IMR-90 (cell line): ENCODE results near the gene LCE4A.
"Not testable (repeated sequence)": the region's sequence is repeated elsewhere in the genome, so short reads cannot be mapped to it uniquely, and the experiment has no call there.

ENCODE experiments used
- BHLHE40 ChIP-seq: fragments of 150-350 bp; IDR thresholded peaks from 2 replicates; pipeline ENCODE4 v1.6.1; 2016; ENCODE audit warnings: mild to moderate bottlenecking, low read depth, low read length
- CHD1 ChIP-seq: IDR thresholded peaks from 2 replicates; pipeline ENCODE4 v1.6.1; 2012; ENCODE audit warnings: low read depth, low read length, improper control_type of control experiment
- ELK1 ChIP-seq: fragments of 150-350 bp; IDR thresholded peaks from 2 replicates; pipeline ENCODE4 v1.6.1; 2016; ENCODE audit warnings: low read depth, mild to moderate bottlenecking, low read length, moderate library complexity, borderline replicate concordance
- NFE2L2 ChIP-seq: fragments of 150-350 bp; IDR thresholded peaks from 2 replicates; pipeline ENCODE4 v1.6.1; 2016; ENCODE audit warnings: low read depth, mild to moderate bottlenecking, low read length
- POLR2A ChIP-seq: IDR thresholded peaks from 2 replicates; pipeline ENCODE4 v1.6.1; 2012; ENCODE audit warnings: mild to moderate bottlenecking, low read depth, low read length
- TF ChIP-seq, protein P1 (sequence below): conservative IDR thresholded peaks from 2 replicates; pipeline ENCODE4 v1.5.1; 2012; ENCODE audit warnings: mild to moderate bottlenecking, low read depth, low read length, improper control_type of control experiment

GRCh38 chr1:152674983-152675382 lies 33.0 kb upstream of the LCE4A start, which contains the start of gene LCE2C:
- TF ChIP-seq POLR2A, CHD1, NFE2L2, ELK1, BHLHE40: not testable (repeated sequence)
- TF ChIP-seq, protein P1, sequence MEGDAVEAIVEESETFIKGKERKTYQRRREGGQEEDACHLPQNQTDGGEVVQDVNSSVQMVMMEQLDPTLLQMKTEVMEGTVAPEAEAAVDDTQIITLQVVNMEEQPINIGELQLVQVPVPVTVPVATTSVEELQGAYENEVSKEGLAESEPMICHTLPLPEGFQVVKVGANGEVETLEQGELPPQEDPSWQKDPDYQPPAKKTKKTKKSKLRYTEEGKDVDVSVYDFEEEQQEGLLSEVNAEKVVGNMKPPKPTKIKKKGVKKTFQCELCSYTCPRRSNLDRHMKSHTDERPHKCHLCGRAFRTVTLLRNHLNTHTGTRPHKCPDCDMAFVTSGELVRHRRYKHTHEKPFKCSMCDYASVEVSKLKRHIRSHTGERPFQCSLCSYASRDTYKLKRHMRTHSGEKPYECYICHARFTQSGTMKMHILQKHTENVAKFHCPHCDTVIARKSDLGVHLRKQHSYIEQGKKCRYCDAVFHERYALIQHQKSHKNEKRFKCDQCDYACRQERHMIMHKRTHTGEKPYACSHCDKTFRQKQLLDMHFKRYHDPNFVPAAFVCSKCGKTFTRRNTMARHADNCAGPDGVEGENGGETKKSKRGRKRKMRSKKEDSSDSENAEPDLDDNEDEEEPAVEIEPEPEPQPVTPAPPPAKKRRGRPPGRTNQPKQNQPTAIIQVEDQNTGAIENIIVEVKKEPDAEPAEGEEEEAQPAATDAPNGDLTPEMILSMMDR, result not testable (repeated sequence)
